DOHH2 (cell line): ENCODE results near the gene ITGA1.

Experiments used
- EZH2phosphoT487 ChIP-seq: fragments of 200-600 bp; sonication (generic); IDR thresholded peaks from 2 replicates; pipeline ENCODE4 v1.6.1; 2017; ENCODE audit warnings: borderline replicate concordance, mild to moderate bottlenecking, antibody characterized with exemption, low read length, moderate library complexity, mixed read lengths
- TF ChIP-seq, protein P1 (sequence below): fragments of 200-600 bp; sonication (generic); IDR thresholded peaks from one replicate; pipeline ENCODE4 v1.5.1; 2014; ENCODE audit warnings: antibody characterized with exemption, mild to moderate bottlenecking, low read depth, low read length; ENCODE audit not compliant: poor library complexity, severe bottlenecking

DNA sequence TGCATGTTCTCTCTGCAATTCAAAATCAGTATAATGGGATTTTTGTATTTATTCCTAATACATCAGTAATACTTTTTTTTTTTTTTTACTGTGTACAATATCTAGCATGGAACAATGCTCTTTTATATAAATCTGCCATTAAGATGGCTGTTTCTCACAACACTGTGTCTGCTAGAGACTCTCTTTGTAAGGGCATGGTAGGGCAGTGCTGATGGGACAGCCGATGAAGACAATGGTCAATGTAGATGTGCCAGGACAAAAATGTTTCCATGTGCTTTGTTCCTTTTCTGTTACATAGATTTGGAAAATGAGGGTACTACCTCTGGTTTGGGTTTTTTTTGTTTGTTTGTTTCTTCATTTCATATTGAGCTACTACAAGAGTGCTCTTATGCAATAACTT, 106.1 kb downstream of the ITGA1 start:
- TF ChIP-seq, protein P1, sequence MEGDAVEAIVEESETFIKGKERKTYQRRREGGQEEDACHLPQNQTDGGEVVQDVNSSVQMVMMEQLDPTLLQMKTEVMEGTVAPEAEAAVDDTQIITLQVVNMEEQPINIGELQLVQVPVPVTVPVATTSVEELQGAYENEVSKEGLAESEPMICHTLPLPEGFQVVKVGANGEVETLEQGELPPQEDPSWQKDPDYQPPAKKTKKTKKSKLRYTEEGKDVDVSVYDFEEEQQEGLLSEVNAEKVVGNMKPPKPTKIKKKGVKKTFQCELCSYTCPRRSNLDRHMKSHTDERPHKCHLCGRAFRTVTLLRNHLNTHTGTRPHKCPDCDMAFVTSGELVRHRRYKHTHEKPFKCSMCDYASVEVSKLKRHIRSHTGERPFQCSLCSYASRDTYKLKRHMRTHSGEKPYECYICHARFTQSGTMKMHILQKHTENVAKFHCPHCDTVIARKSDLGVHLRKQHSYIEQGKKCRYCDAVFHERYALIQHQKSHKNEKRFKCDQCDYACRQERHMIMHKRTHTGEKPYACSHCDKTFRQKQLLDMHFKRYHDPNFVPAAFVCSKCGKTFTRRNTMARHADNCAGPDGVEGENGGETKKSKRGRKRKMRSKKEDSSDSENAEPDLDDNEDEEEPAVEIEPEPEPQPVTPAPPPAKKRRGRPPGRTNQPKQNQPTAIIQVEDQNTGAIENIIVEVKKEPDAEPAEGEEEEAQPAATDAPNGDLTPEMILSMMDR, result no peak
- no peak for TF ChIP-seq EZH2phosphoT487
